Dedifferentiated amniotic fluid mesenchymal stem cell (primary cell): ENCODE data around the gene FAM162A.
"Not testable (repeated sequence)": the region's sequence is repeated elsewhere in the genome, so short reads cannot be mapped to it uniquely, and the experiment has no call there.

Source experiments
- DNase-seq: peaks from one replicate; pipeline ENCODE4 v3.0.0-alpha.2; 2016; ENCODE audit errors: extremely low spot score

Gene FAM162A

GRCh38 chr3:122383771-122384697 lies at the start of gene FAM162A:
Gene FAM162A (plus strand): TSS chr3:122384182. CDS start chr3:122384266, 84 bp downstream.
- peak; percentile 83 for DNase-seq

GRCh38 chr3:122342803-122343202 lies 41.2 kb upstream of the FAM162A start:
- no peak for DNase-seq

- no peak for DNase-seq
Measured at GRCh38 chr3:122343654-122344053, 40.3 kb upstream of the FAM162A start.

- no peak for DNase-seq
Measured at GRCh38 chr3:122349171-122349570, 34.8 kb upstream of the FAM162A start.

GRCh38 chr3:122350814-122351418 lies 33.1 kb upstream of the FAM162A start:
- DNase-seq: no peak

GRCh38 chr3:122351612-122352011 lies 32.4 kb upstream of the FAM162A start:
- no peak for DNase-seq

- DNase-seq: no peak
Measured at GRCh38 chr3:122353215-122353614, 30.8 kb upstream of the FAM162A start.

GRCh38 chr3:122353893-122354401 lies 30.0 kb upstream of the FAM162A start:
- no peak for DNase-seq

GRCh38 chr3:122355612-122356011 lies 28.4 kb upstream of the FAM162A start:
- DNase-seq: no peak

- no peak for DNase-seq
Measured at GRCh38 chr3:122356402-122356801, 27.6 kb upstream of the FAM162A start.

GRCh38 chr3:122357828-122358702 lies 25.9 kb upstream of the FAM162A start:
- no peak for DNase-seq

GRCh38 chr3:122358703-122359032 lies 25.3 kb upstream of the FAM162A start:
- DNase-seq: no peak

GRCh38 chr3:122362026-122362425 lies 22.0 kb upstream of the FAM162A start:
- DNase-seq: no peak

- DNase-seq: no peak
Measured at GRCh38 chr3:122364490-122364889, 19.5 kb upstream of the FAM162A start.

- DNase-seq: no peak
Measured at GRCh38 chr3:122365073-122365472, 18.9 kb upstream of the FAM162A start.

GRCh38 chr3:122365582-122366378 lies 18.2 kb upstream of the FAM162A start:
- DNase-seq: not testable (repeated sequence)

GRCh38 chr3:122366379-122366749 lies 17.6 kb upstream of the FAM162A start:
- DNase-seq: no peak

GRCh38 chr3:122374034-122374433 lies 9.9 kb upstream of the FAM162A start:
- DNase-seq: no peak

GRCh38 chr3:122377975-122378374 lies 6.0 kb upstream of the FAM162A start:
- DNase-seq: no peak

- DNase-seq: peak; percentile 72
Measured at GRCh38 chr3:122382888-122383666, 905 bp upstream of the FAM162A start, which contains the start of gene MIX23. Gene MIX23 (minus strand): TSS chr3:122383231. CDS start chr3:122383224, 7 bp downstream.
